Keratinocyte (primary cell): Measurements from ENCODE around the gene STAT3. TPM values are rescaled to one million over a fixed set of nuclear protein-coding genes. Genes with fewer than 3 reads are reported as not detected.
A peak's percentile ranks its signal among the peaks of the same experiment; 100 is the strongest.

ENCODE experiments used
- DNase-seq: peaks from one replicate; pipeline ENCODE4 v3.0.0-alpha.2; 2011; ENCODE audit warnings: low read depth, missing footprints, low spot score
- FAIRE-seq: peaks from 2 replicates; lab custom pipeline; 2011; peaks lifted over from hg19 to GRCh38; lab: Jason Lieb, UNC
- H2AFZ ChIP-seq: 2 replicates; pipeline ENCODE4 v1.6.0; 2012; ENCODE audit warnings: low read length, control low read depth, inconsistent platforms; ENCODE audit not compliant: control insufficient read depth
- H3K27ac ChIP-seq: 2 replicates; pipeline ENCODE4 v1.5.1; 2011; ENCODE audit warnings: low read length; ENCODE audit not compliant: control insufficient read depth, insufficient read depth
- H3K27me3 ChIP-seq: 3 replicates; pipeline ENCODE4 v1.6.0; 2011; ENCODE audit warnings: low read length; ENCODE audit not compliant: control insufficient read depth, insufficient read depth; ENCODE audit errors: extremely low read depth
- H3K36me3 ChIP-seq, 2 experiments: 2 replicates in 1 of 2; 3 replicates in 1 of 2; pipeline ENCODE4 v1.5.1; 2011; ENCODE audit warnings: low read length in 2 of 2, mild to moderate bottlenecking in 1 of 2; ENCODE audit not compliant: control insufficient read depth in 2 of 2, insufficient read depth in 2 of 2; ENCODE audit errors: extremely low read depth in 1 of 2
- H3K4me1 ChIP-seq: 3 replicates; pipeline ENCODE4 v1.5.1; 2011; ENCODE audit warnings: low read length; ENCODE audit not compliant: control insufficient read depth, insufficient read depth; ENCODE audit errors: extremely low read depth
- H3K4me2 ChIP-seq: 3 replicates; pipeline ENCODE4 v1.6.0; 2011; ENCODE audit warnings: low read depth, low read length; ENCODE audit not compliant: control insufficient read depth, insufficient read depth; ENCODE audit errors: extremely low read depth
- H3K4me3 ChIP-seq, 3 experiments: fragments of 200-600 bp in 1 of 3; sonication (generic) in 1 of 3; 2 replicates in 2 of 3; 3 replicates in 1 of 3; pipeline ENCODE4 v1.5.1; 2011 to 2016; ENCODE audit warnings: low read length in 3 of 3, mild to moderate bottlenecking in 3 of 3, control low read depth in 2 of 3, inconsistent platforms in 1 of 3, low read depth in 1 of 3, mixed read lengths in 1 of 3, mixed run types in 1 of 3, moderate library complexity in 1 of 3; ENCODE audit not compliant: control insufficient read depth in 2 of 3, insufficient read depth in 2 of 3; ENCODE audit errors: extremely low read depth in 1 of 3
- H3K79me2 ChIP-seq: 2 replicates; pipeline ENCODE4 v1.6.0; 2012; ENCODE audit warnings: low read length; ENCODE audit not compliant: control insufficient read depth, insufficient read depth
- H3K9ac ChIP-seq: 3 replicates; pipeline ENCODE4 v1.6.0; 2011; ENCODE audit warnings: low read length; ENCODE audit not compliant: control insufficient read depth, insufficient read depth; ENCODE audit errors: extremely low read depth
- H3K9me1 ChIP-seq: 3 replicates; pipeline ENCODE4 v1.6.0; 2011; ENCODE audit warnings: low read length; ENCODE audit not compliant: control insufficient read depth, insufficient read depth; ENCODE audit errors: extremely low read depth
- H3K9me3 ChIP-seq: 2 replicates; pipeline ENCODE4 v1.5.1; 2012; ENCODE audit warnings: low read depth, low read length; ENCODE audit not compliant: control insufficient read depth
- H4K20me1 ChIP-seq: 3 replicates; pipeline ENCODE4 v1.6.0; 2011; ENCODE audit warnings: low read length; ENCODE audit not compliant: control insufficient read depth, insufficient read depth; ENCODE audit errors: extremely low read depth
- CTCF ChIP-seq, 3 experiments: IDR thresholded peaks in 1 of 3; conservative IDR thresholded peaks in 1 of 3; optimal IDR thresholded peaks in 1 of 3; 2 replicates in 2 of 3; 3 replicates in 1 of 3; pipeline versions ENCODE3 to v1.5.1; 2011; ENCODE audit warnings: low read length in 3 of 3, mild to moderate bottlenecking in 3 of 3, moderate library complexity in 2 of 3, control low read depth in 1 of 3, inconsistent platforms in 1 of 3; ENCODE audit not compliant: insufficient read depth in 2 of 3; ENCODE audit errors: extremely low read depth in 1 of 3
- EZH2 ChIP-seq: IDR thresholded peaks from one replicate; pipeline ENCODE4 v1.6.1; 2012; ENCODE audit warnings: inconsistent platforms, mild to moderate bottlenecking, low read length, moderate library complexity
- dilution Hi-C: fragments of 300-500 bp; cut with MboI; formaldehyde crosslinking; loops from one replicate; pipeline ENCODE4 v1.7.0; 2020; ENCODE audit warnings: low sequenced_read_pairs; ENCODE audit not compliant: extremely low pct_ligation_motif_present
- polyA plus RNA-seq, 5 experiments: library from polyadenylated mRNA; depleted of rRNA in 3 of 5; stranded (reverse) in 3 of 5; stranded (forward) in 1 of 5; unstranded in 1 of 5; fragments of >200 nt; gene quantifications; 1 replicate in 1 of 5; 2 replicates in 3 of 5; 3 replicates in 1 of 5; pipeline versions ENCODE4 v1.2.1 to v1.2.3, GENCODE V29; 2011 to 2012; ENCODE audit warnings: missing spikeins in 2 of 5, low read depth in 1 of 5, low replicate concordance in 1 of 5

Gene STAT3
- polyA plus RNA-seq, 1 donor (not counting 4 experiments of a cell fraction or from before 2014, with no cell fraction given), result 37.4 TPM

GRCh38 chr17:42323268-42323773 lies 64.9 kb downstream of the STAT3 start:
- no peak overlapping the region for H3K9ac ChIP-seq
- H3K9me1 ChIP-seq, result peaks cover 2% of the 10 kb centered on the region
- no peak overlapping the region for H3K27ac ChIP-seq
- no peaks in the 10 kb centered on the region for H4K20me1 ChIP-seq
- no peaks in the 10 kb centered on the region for H3K9me3 ChIP-seq
- no peak overlapping the region for H2AFZ ChIP-seq
- H3K27me3 ChIP-seq, result no peaks in the 10 kb centered on the region
- FAIRE-seq, result no peak
- no peak for TF ChIP-seq CTCF (optimal IDR thresholded peaks at IDR 0.05 in 1 of 3, IDR thresholded peaks at IDR 0.05 in 1 of 3, conservative IDR thresholded peaks at IDR 0.05 in 1 of 3; ENCODE audit: extremely low read depth in 1 of 3, insufficient read depth in 2 of 3, low read length in 3 of 3)
- TF ChIP-seq EZH2, result no peak
- H3K4me1 ChIP-seq, result peaks cover 34% of the 10 kb centered on the region
- no peak overlapping the region for H3K4me2 ChIP-seq
- no peak overlapping the region for H3K4me3 ChIP-seq
- no peak for DNase-seq
- dilution Hi-C loops, result loop anchor here (25.0 kb wide), 1 partner anchor 189 kb away; no protein-coding TSS in a partner anchor
- peaks cover 23 to 49% of the 10 kb centered on the region in 2 experiments for H3K36me3 ChIP-seq
- H3K79me2 ChIP-seq, result no peaks in the 10 kb centered on the region

GRCh38 chr17:42322382-42323267 lies 65.6 kb downstream of the STAT3 start:
- Histone ChIP-seq H3K79me2 (no peaks in the 10 kb centered on the region), H4K20me1 (no peaks in the 10 kb centered on the region), H3K27ac (no peak overlapping the region), H3K4me1 (peaks cover 32% of the 10 kb centered on the region), H3K9me3 (no peaks in the 10 kb centered on the region), H3K27me3 (no peaks in the 10 kb centered on the region), H3K9ac (no peak overlapping the region), H2AFZ (no peak overlapping the region), H3K36me3 (peaks cover 25 to 51% of the 10 kb centered on the region in 2 experiments), H3K9me1 (peaks cover 2% of the 10 kb centered on the region), H3K4me3 (no peak overlapping the region), H3K4me2 (no peak overlapping the region)
- dilution Hi-C loops, result loop anchor here (25.0 kb wide), 1 partner anchor 190 kb away; no protein-coding TSS in a partner anchor
- FAIRE-seq (peak; percentile 87), DNase-seq (peak; percentile 72)
- TF ChIP-seq EZH2 (no peak), CTCF (optimal IDR thresholded peaks at IDR 0.05 in 1 of 3, IDR thresholded peaks at IDR 0.05 in 1 of 3, conservative IDR thresholded peaks at IDR 0.05 in 1 of 3; ENCODE audit: extremely low read depth in 1 of 3, insufficient read depth in 2 of 3, low read length in 3 of 3) (peak; percentile 100)
